Endothelial cell (in vitro differentiated cells): ENCODE data around the gene CCN2. TPM values are rescaled to one million over a fixed set of nuclear protein-coding genes. Genes with fewer than 3 reads are reported as not detected.

Source experiments
- DNase-seq: peaks from one replicate; pipeline ENCODE4 v3.0.0; 2021; ENCODE audit warnings: low spot score
- H3K27ac Mint-ChIP-seq: one replicate; pipeline ENCODE4 v1.8.0; 2021; ENCODE audit warnings: mixed read lengths, inconsistent platforms; ENCODE audit not compliant: unreplicated experiment
- H3K27me3 Mint-ChIP-seq: one replicate; pipeline ENCODE4 v1.8.0; 2021; ENCODE audit warnings: mild to moderate bottlenecking, moderate library complexity, mixed read lengths, inconsistent platforms; ENCODE audit not compliant: unreplicated experiment
- H3K36me3 Mint-ChIP-seq: one replicate; pipeline ENCODE4 v1.8.0; 2021; ENCODE audit warnings: mild to moderate bottlenecking, low read depth, mixed read lengths, inconsistent platforms; ENCODE audit not compliant: unreplicated experiment
- H3K4me1 Mint-ChIP-seq: one replicate; pipeline ENCODE4 v1.8.0; 2021; ENCODE audit warnings: mild to moderate bottlenecking, mixed read lengths, inconsistent platforms; ENCODE audit not compliant: unreplicated experiment
- H3K4me3 Mint-ChIP-seq: one replicate; pipeline ENCODE4 v1.8.0; 2021; ENCODE audit warnings: mild to moderate bottlenecking, mixed read lengths, inconsistent platforms; ENCODE audit not compliant: unreplicated experiment
- H3K9me3 Mint-ChIP-seq: one replicate; pipeline ENCODE4 v1.8.0; 2021; ENCODE audit warnings: mixed read lengths, inconsistent platforms; ENCODE audit not compliant: unreplicated experiment
- CTCF ChIP-seq: fragments of 200-600 bp; sonication (generic); IDR thresholded peaks from one replicate; pipeline ENCODE4 v1.5.0; 2021; ENCODE audit warnings: antibody characterized with exemption; ENCODE audit not compliant: unreplicated experiment
- total RNA-seq: library from RNA; stranded (reverse); fragmentation: NEBNext Ultra II Directional; extraction: Animal tissue kit (Norgen Biotek cat#: 25700); gene quantifications from one replicate; pipeline ENCODE4 v1.2.1, GENCODE V29; 2021; ENCODE audit not compliant: unreplicated experiment

CCN2 gene
- total RNA-seq, 1 donor from 2014 or later = 12.0 TPM

- peaks cover 6% of the 10 kb centered on the region for H3K36me3 Mint-ChIP-seq
- H3K27me3 Mint-ChIP-seq = peaks cover 10% of the 10 kb centered on the region
- no peak for TF ChIP-seq CTCF
- H3K4me1 Mint-ChIP-seq = peaks cover 13% of the 10 kb centered on the region
- no peaks in the 10 kb centered on the region for H3K9me3 Mint-ChIP-seq
- H3K4me3 Mint-ChIP-seq = no peak overlapping the region
- DNase-seq = no peak
- H3K27ac Mint-ChIP-seq = no peak overlapping the region
Observed at GRCh38 chr6:131945971-131946370, 5.2 kb downstream of the CCN2 start.

GRCh38 chr6:131937703-131938631, 13.2 kb downstream of the CCN2 start:
- no peak for DNase-seq
- no peaks in the 10 kb centered on the region for H3K27me3 Mint-ChIP-seq
- H3K4me1 Mint-ChIP-seq = peaks cover 3% of the 10 kb centered on the region

GRCh38 chr6:131937226-131937625, 13.9 kb downstream of the CCN2 start:
- DNase-seq = no peak
- H3K9me3 Mint-ChIP-seq = no peaks in the 10 kb centered on the region

More at GRCh38 chr6:131937703-131938631, 13.2 kb downstream of the CCN2 start:
- H3K36me3 Mint-ChIP-seq = no peaks in the 10 kb centered on the region
- no peaks in the 10 kb centered on the region for H3K9me3 Mint-ChIP-seq
- no peak overlapping the region for H3K27ac Mint-ChIP-seq
- H3K4me3 Mint-ChIP-seq = no peak overlapping the region
- TF ChIP-seq CTCF = no peak

GRCh38 chr6:131936156-131936555, 15.0 kb downstream of the CCN2 start:
- TF ChIP-seq CTCF = no peak
- no peaks in the 10 kb centered on the region for H3K9me3 Mint-ChIP-seq
- peaks cover 3% of the 10 kb centered on the region for H3K4me1 Mint-ChIP-seq
- no peaks in the 10 kb centered on the region for H3K36me3 Mint-ChIP-seq
- H3K27me3 Mint-ChIP-seq = no peaks in the 10 kb centered on the region
- no peak overlapping the region for H3K4me3 Mint-ChIP-seq
- no peak for DNase-seq
- no peak overlapping the region for H3K27ac Mint-ChIP-seq

More at GRCh38 chr6:131937226-131937625, 13.9 kb downstream of the CCN2 start:
- peaks cover 3% of the 10 kb centered on the region for H3K4me1 Mint-ChIP-seq
- no peaks in the 10 kb centered on the region for H3K36me3 Mint-ChIP-seq
- TF ChIP-seq CTCF = no peak
- H3K27me3 Mint-ChIP-seq = no peaks in the 10 kb centered on the region
- no peak overlapping the region for H3K4me3 Mint-ChIP-seq
- H3K27ac Mint-ChIP-seq = no peak overlapping the region
